HepG2 (cell line): ENCODE measurements around the gene BPIFB2. TPM values are rescaled to one million over a fixed set of nuclear protein-coding genes. Genes with fewer than 3 reads are reported as not detected.

Source experiments
- CAMTA2 ChIP-seq: sonication (generic); formaldehyde crosslinking; IDR thresholded peaks from 2 replicates; pipeline ENCODE4 v1.4.0; 2020; ENCODE audit warnings: mild to moderate bottlenecking, missing genetic modification reagents, borderline replicate concordance
- CENPBD1 ChIP-seq: sonication (generic); formaldehyde crosslinking; IDR thresholded peaks from 2 replicates; pipeline ENCODE4 v1.8.0; 2022; ENCODE audit warnings: missing genetic modification reagents, low read depth, mild to moderate bottlenecking, borderline replicate concordance
- CHD4 ChIP-seq: fragments of 200-600 bp; sonication (generic); IDR thresholded peaks from 2 replicates; pipeline ENCODE4 v1.7.0; 2017; ENCODE audit warnings: mild to moderate bottlenecking, low read length, borderline replicate concordance
- EED ChIP-seq: sonication (generic); formaldehyde crosslinking; IDR thresholded peaks from 2 replicates; pipeline ENCODE4 v1.5.0; 2020; ENCODE audit warnings: mild to moderate bottlenecking, missing genetic modification reagents
- GLMP ChIP-seq: sonication (generic); formaldehyde crosslinking; IDR thresholded peaks from 2 replicates; pipeline ENCODE4 v1.9.0; 2021; ENCODE audit warnings: missing genetic modification reagents, mild to moderate bottlenecking, borderline replicate concordance
- HBP1 ChIP-seq: IDR thresholded peaks from 2 replicates; pipeline ENCODE4 v1.6.1; 2016; ENCODE audit warnings: low read depth, control low read depth
- KDM4B ChIP-seq: sonication (generic); formaldehyde crosslinking; IDR thresholded peaks from 2 replicates; pipeline ENCODE4 v1.4.0; 2020; ENCODE audit warnings: missing genetic modification reagents
- MIXL1 ChIP-seq: IDR thresholded peaks from 2 replicates; pipeline ENCODE4 v1.6.1; 2016
- MXD1 ChIP-seq: sonication (generic); formaldehyde crosslinking; IDR thresholded peaks from 2 replicates; pipeline ENCODE4 v1.4.0; 2020; ENCODE audit warnings: mild to moderate bottlenecking, missing genetic modification reagents
- MZF1 ChIP-seq: sonication (generic); formaldehyde crosslinking; IDR thresholded peaks from 2 replicates; pipeline ENCODE4 v1.8.1; 2023; ENCODE audit warnings: mild to moderate bottlenecking, missing genetic modification reagents, borderline replicate concordance
- POLR2A ChIP-seq, 2 experiments: IDR thresholded peaks; 2 replicates each; pipeline ENCODE4 v1.6.1; 2011; ENCODE audit warnings: low read depth in 2 of 2, low read length in 2 of 2, mild to moderate bottlenecking in 1 of 2, moderate library complexity in 1 of 2; ENCODE audit not compliant: insufficient read depth in 1 of 2
- SRSF9 ChIP-seq: fragments of 200-400 bp; formaldehyde crosslinking; IDR thresholded peaks from 2 replicates; pipeline ENCODE4 v1.6.1; 2018; ENCODE audit warnings: borderline replicate concordance, mild to moderate bottlenecking, low read depth, low read length; ENCODE audit not compliant: insufficient read depth, poor library complexity, severe bottlenecking
- SRY ChIP-seq: sonication (generic); formaldehyde crosslinking; IDR thresholded peaks from 2 replicates; pipeline ENCODE4 v1.8.0; 2022; ENCODE audit warnings: mild to moderate bottlenecking, missing genetic modification reagents
- TAF15 ChIP-seq: fragments of 200-400 bp; formaldehyde crosslinking; IDR thresholded peaks from one replicate; pipeline ENCODE4 v1.6.1; 2018; ENCODE audit warnings: mild to moderate bottlenecking, low read depth, low read length; ENCODE audit not compliant: poor library complexity, severe bottlenecking
- UBTF ChIP-seq: sonication (generic); formaldehyde crosslinking; IDR thresholded peaks from 2 replicates; pipeline ENCODE4 v1.4.0; 2020; ENCODE audit warnings: mild to moderate bottlenecking, missing genetic modification reagents
- ZBTB14 ChIP-seq: sonication (generic); formaldehyde crosslinking; IDR thresholded peaks from 2 replicates; pipeline ENCODE4 v1.4.0; 2020; ENCODE audit warnings: missing genetic modification reagents
- ZNF224 ChIP-seq: sonication (generic); formaldehyde crosslinking; IDR thresholded peaks from 2 replicates; pipeline ENCODE4 v1.5.0; 2020; ENCODE audit warnings: mild to moderate bottlenecking, missing genetic modification reagents
- ZNF629 ChIP-seq: sonication (generic); formaldehyde crosslinking; conservative IDR thresholded peaks from 2 replicates; pipeline ENCODE4 v1.5.0; 2020; ENCODE audit warnings: missing genetic modification reagents
- ZNF709 ChIP-seq: sonication (generic); formaldehyde crosslinking; IDR thresholded peaks from 2 replicates; pipeline ENCODE4 v1.5.0; 2020; ENCODE audit warnings: mild to moderate bottlenecking, missing genetic modification reagents
- ZNF75D ChIP-seq: sonication (generic); formaldehyde crosslinking; IDR thresholded peaks from 2 replicates; pipeline ENCODE4 v1.8.1; 2023; ENCODE audit warnings: missing genetic modification reagents, mild to moderate bottlenecking, borderline replicate concordance
- ZNF790 ChIP-seq: sonication (generic); formaldehyde crosslinking; IDR thresholded peaks from 2 replicates; pipeline ENCODE4 v1.8.0; 2022; ENCODE audit warnings: missing genetic modification reagents, mild to moderate bottlenecking, borderline replicate concordance
- polyA plus RNA-seq, 8 experiments: library from polyadenylated mRNA; depleted of rRNA in 3 of 8; stranded (reverse) in 7 of 8; unstranded in 1 of 8; fragments of >200 nt; fragmentation: Illumina TruSeq in 4 of 8; extraction: Trizol in 4 of 8; gene quantifications; 2 replicates each; pipeline versions ENCODE4 v1.2.1 to v1.2.3, GENCODE V29; 2011 to 2016; ENCODE audit warnings: low read depth in 4 of 8, missing spikeins in 1 of 8, mixed read lengths in 1 of 8; ENCODE audit not compliant: insufficient read depth in 1 of 8
- total RNA-seq, 5 experiments: library from RNA; depleted of rRNA; stranded (reverse); fragments of >200 nt; fragmentation: Illumina TruSeq; extraction: Trizol; gene quantifications; 2 replicates each; pipeline ENCODE4 v1.2.3, GENCODE V29; 2016; ENCODE audit warnings: low read depth in 1 of 5

The BPIFB2 gene
- total and polyA plus RNA-seq, 2 of the 13 experiments (the other 11 are each of a cell fraction or from before 2014, with no cell fraction given), result 54.5 to 902 TPM

GRCh38 chr20:33023439-33024242 is 16.1 kb downstream of the BPIFB2 start (continued):
- TF ChIP-seq HBP1 (no peak), CAMTA2 (no peak), UBTF (CRISPR knock-in tag) (peak; percentile 37; the same call in 1 of the 2 replicates), ZNF224 (no peak), SRY (CRISPR knock-in tag) (no peak), CENPBD1 (CRISPR knock-in tag) (no peak), MZF1 (CRISPR knock-in tag) (no peak), ZBTB14 (no peak), EED (CRISPR knock-in tag) (no peak), MXD1 (no peak), ZNF709 (CRISPR knock-in tag) (no peak), POLR2A (IDR thresholded peaks at IDR 0.05; ENCODE audit: insufficient read depth in 1 of 2, low read depth in 2 of 2, low read length in 2 of 2) (peak in 1 of 2 experiments; percentile 36; a peak in 2 of 4 replicates), MIXL1 (no peak), ZNF629 (CRISPR knock-in tag) (peak; percentile 86), SRSF9 (no peak), TAF15 (no peak), GLMP (CRISPR knock-in tag) (no peak), CHD4 (no peak), ZNF75D (no peak), ZNF790 (CRISPR knock-in tag) (no peak), KDM4B (CRISPR knock-in tag) (no peak)
